H1 (cell line): Measurements from ENCODE around the gene PPM1F. TPM values are rescaled to one million over a fixed set of nuclear protein-coding genes. Genes with fewer than 3 reads are reported as not detected.

ENCODE experiments used
- CTCF ChIA-PET: fragments of 300-600 bp; sonication (Branson Sonifier 250); formaldehyde crosslinking; loops from one replicate; lab custom pipeline; 2021; ENCODE audit not compliant: partially characterized antibody; lab: Charles Lee
- POLR2A ChIA-PET: fragments of 300-600 bp; sonication (Branson Sonifier 250); formaldehyde crosslinking; loops from one replicate; lab custom pipeline; 2021; ENCODE audit warnings: inconsistent platforms; ENCODE audit not compliant: partially characterized antibody; lab: Charles Lee
- DNase-seq, 2 experiments: peaks; one replicate each; pipeline versions ENCODE4 v3.0.0 to v3.0.0-alpha.2; 2010 to 2022; ENCODE audit warnings: low spot score in 2 of 2, low read depth in 1 of 2, mixed read lengths in 1 of 2
- FAIRE-seq: peaks from 2 replicates; lab custom pipeline; 2011; peaks lifted over from hg19 to GRCh38; lab: Jason Lieb, UNC
- H2AFZ ChIP-seq: 2 replicates; pipeline ENCODE4 v1.8.1; 2012; ENCODE audit warnings: low read length, inconsistent platforms
- H2AK5ac ChIP-seq: 2 replicates; pipeline ENCODE4 v1.6.1; 2013; ENCODE audit warnings: low read depth, low read length
- H2BK120ac ChIP-seq: replicated peaks from 2 replicates; pipeline ENCODE3; 2013; ENCODE audit warnings: low read depth, low read length, inconsistent platforms
- H2BK12ac ChIP-seq: 2 replicates; pipeline ENCODE4 v1.6.1; 2013; ENCODE audit warnings: low read depth, low read length
- H2BK15ac ChIP-seq: 2 replicates; pipeline ENCODE4 v1.6.1; 2013; ENCODE audit warnings: low read length
- H2BK20ac ChIP-seq: 2 replicates; pipeline ENCODE4 v1.6.1; 2013; ENCODE audit warnings: low read length
- H2BK5ac ChIP-seq: 2 replicates; pipeline ENCODE4 v1.6.1; 2013; ENCODE audit warnings: low read depth, low read length
- H3K14ac ChIP-seq: 2 replicates; pipeline ENCODE4 v1.6.1; 2013; ENCODE audit warnings: inconsistent platforms; ENCODE audit not compliant: insufficient read length
- H3K18ac ChIP-seq: 2 replicates; pipeline ENCODE4 v1.6.1; 2013; ENCODE audit warnings: low read length; ENCODE audit errors: extremely low read depth
- H3K23ac ChIP-seq: 2 replicates; pipeline ENCODE4 v1.6.1; 2013; ENCODE audit warnings: inconsistent platforms; ENCODE audit not compliant: insufficient read length
- H3K23me2 ChIP-seq: 2 replicates; pipeline ENCODE4 v1.6.1; 2013; ENCODE audit warnings: low read depth, low read length
- H3K27ac ChIP-seq: 2 replicates; pipeline ENCODE4 v1.6.1; 2011; ENCODE audit warnings: low read depth, low read length, inconsistent platforms
- H3K27me3 ChIP-seq, 4 experiments: replicated peaks in 1 of 4; 1 replicate in 1 of 4; 2 replicates in 3 of 4; pipeline versions ENCODE4 v1.6.1 to v1.8.1; 2011 to 2013; ENCODE audit warnings: low read length in 3 of 4, mild to moderate bottlenecking in 3 of 4, inconsistent platforms in 2 of 4, mixed read lengths in 2 of 4, moderate library complexity in 1 of 4; ENCODE audit not compliant: control insufficient read depth in 3 of 4, insufficient read depth in 3 of 4; ENCODE audit errors: extremely low read depth in 1 of 4
- H3K36me3 ChIP-seq, 4 experiments: 2 replicates each; pipeline versions ENCODE4 v1.6.1 to v1.8.1; 2011 to 2013; ENCODE audit warnings: mild to moderate bottlenecking in 4 of 4, low read length in 3 of 4, moderate library complexity in 2 of 4, control low read depth in 1 of 4, inconsistent platforms in 1 of 4; ENCODE audit not compliant: insufficient read depth in 4 of 4, control insufficient read depth in 2 of 4
- H3K4ac ChIP-seq: replicated peaks from 2 replicates; pipeline ENCODE3; 2013; ENCODE audit warnings: low read length, low read depth, mixed read lengths, inconsistent platforms; ENCODE audit not compliant: insufficient read length
- H3K4me1 ChIP-seq, 4 experiments: replicated peaks in 1 of 4; 1 replicate in 1 of 4; 2 replicates in 3 of 4; pipeline versions ENCODE4 v1.6.1 to v1.8.1; 2011 to 2013; ENCODE audit warnings: low read length in 3 of 4, inconsistent platforms in 2 of 4, mixed read lengths in 1 of 4; ENCODE audit not compliant: insufficient read depth in 4 of 4, control insufficient read depth in 3 of 4
- H3K4me2 ChIP-seq, 2 experiments: 2 replicates each; pipeline versions ENCODE4 v1.6.1 to v1.8.1; 2011 to 2013; ENCODE audit warnings: low read depth in 2 of 2, low read length in 2 of 2, control low read depth in 1 of 2, inconsistent platforms in 1 of 2, mild to moderate bottlenecking in 1 of 2; ENCODE audit not compliant: insufficient read depth in 1 of 2
- H3K4me3 ChIP-seq, 4 experiments: fragments of 200-600, 300-600 bp in 1 of 4; sonication (generic), shearing (Covaris generic), sonication (Bioruptor Twin) in 1 of 4; 2 replicates each; pipeline versions ENCODE4 v1.5.1 to v1.8.1; 2011 to 2016; ENCODE audit warnings: low read length in 4 of 4, low read depth in 3 of 4, control low read depth in 2 of 4, inconsistent platforms in 2 of 4, mild to moderate bottlenecking in 2 of 4, mixed read lengths in 1 of 4, moderate library complexity in 1 of 4; ENCODE audit not compliant: insufficient read depth in 2 of 4; ENCODE audit errors: extremely low read depth in 1 of 4
- H3K56ac ChIP-seq: replicated peaks from 2 replicates; pipeline ENCODE3; 2013; ENCODE audit warnings: low read depth, mild to moderate bottlenecking, mixed read lengths, low read length, inconsistent platforms; ENCODE audit not compliant: insufficient read length
- H3K79me1 ChIP-seq: 2 replicates; pipeline ENCODE4 v1.6.1; 2013; ENCODE audit warnings: low read depth, low read length, control low read depth
- H3K79me2 ChIP-seq, 2 experiments: 2 replicates each; pipeline versions ENCODE4 v1.6.1 to v1.8.1; 2012 to 2013; ENCODE audit warnings: low read length in 2 of 2, mild to moderate bottlenecking in 2 of 2, inconsistent platforms in 1 of 2; ENCODE audit not compliant: insufficient read depth in 2 of 2, control insufficient read depth in 1 of 2
- H3K9ac ChIP-seq, 4 experiments: replicated peaks in 1 of 4; 1 replicate in 1 of 4; 2 replicates in 3 of 4; pipeline versions ENCODE4 v1.6.1 to v1.8.1; 2011 to 2013; ENCODE audit warnings: low read depth in 3 of 4, low read length in 3 of 4, control low read depth in 2 of 4, mild to moderate bottlenecking in 2 of 4, moderate library complexity in 2 of 4, inconsistent platforms in 1 of 4; ENCODE audit errors: extremely low read depth in 1 of 4
- H3K9me3 ChIP-seq, 2 experiments: 2 replicates each; pipeline versions ENCODE4 v1.6.1 to v1.8.1; 2012 to 2013; ENCODE audit warnings: mild to moderate bottlenecking in 2 of 2, moderate library complexity in 2 of 2, control low read depth in 1 of 2, inconsistent platforms in 1 of 2, low read depth in 1 of 2, low read length in 1 of 2, mixed read lengths in 1 of 2; ENCODE audit not compliant: insufficient read depth in 2 of 2
- H4K20me1 ChIP-seq, 2 experiments: replicated peaks in 1 of 2; 2 replicates each; pipeline versions ENCODE3 to v1.8.1; 2011 to 2013; ENCODE audit warnings: inconsistent platforms in 2 of 2, low read length in 2 of 2, mild to moderate bottlenecking in 1 of 2; ENCODE audit not compliant: insufficient read depth in 2 of 2, control insufficient read depth in 1 of 2
- H4K5ac ChIP-seq: 2 replicates; pipeline ENCODE4 v1.6.1; 2013; ENCODE audit warnings: low read length, low read depth, mixed read lengths, inconsistent platforms; ENCODE audit not compliant: insufficient read length
- H4K8ac ChIP-seq: 2 replicates; pipeline ENCODE4 v1.8.0; 2013; ENCODE audit warnings: mild to moderate bottlenecking, moderate library complexity, low read length, inconsistent platforms; ENCODE audit not compliant: insufficient read depth; ENCODE audit errors: extremely low read depth
- H4K91ac ChIP-seq: replicated peaks from 2 replicates; pipeline ENCODE3; 2013; ENCODE audit warnings: low read length, mixed read lengths, inconsistent platforms; ENCODE audit not compliant: insufficient read length
- SIN3A ChIP-seq, 2 experiments: IDR thresholded peaks in 1 of 2; conservative IDR thresholded peaks in 1 of 2; 2 replicates each; pipeline ENCODE4 v1.6.1; 2011 to 2012; ENCODE audit warnings: low read length in 2 of 2, improper control_type of control experiment in 1 of 2, low read depth in 1 of 2, mild to moderate bottlenecking in 1 of 2
- SUZ12 ChIP-seq: fragments of 200-600 bp; sonication (generic); IDR thresholded peaks from 2 replicates; pipeline ENCODE4 v1.6.1; 2012; ENCODE audit warnings: mild to moderate bottlenecking, inconsistent platforms, low read length, moderate library complexity, mixed read lengths
- USF2 ChIP-seq: IDR thresholded peaks from 2 replicates; pipeline ENCODE4 v1.6.1; 2011; ENCODE audit warnings: low read length, improper control_type of control experiment
- WGBS, 2 experiments: shearing (Covaris generic) in 1 of 2; methylation state at CpG; one replicate each; pipeline versions ENCODE4 v1.1.6 to v1.1.7; 2013 to 2015; ENCODE audit warnings: low lambda C conversion rate in 2 of 2, mixed read lengths in 2 of 2, inconsistent platforms in 1 of 2, low coverage in 1 of 2, missing lambda C conversion rate in 1 of 2; ENCODE audit not compliant: insufficient replicate concordance in 2 of 2, insufficient coverage in 1 of 2, insufficient read length in 1 of 2; ENCODE audit errors: extremely low coverage in 1 of 2, missing lambda C conversion rate in 1 of 2; 5-methylcytosine and 5-hydroxymethylcytosine counted together
- polyA plus RNA-seq, 7 experiments: library from polyadenylated mRNA; depleted of rRNA in 3 of 7; stranded (reverse) in 5 of 7; unstranded in 2 of 7; fragments of >200 nt in 5 of 7; fragments of 200-250 nt in 2 of 7; gene quantifications; 1 replicate in 5 of 7; 2 replicates in 1 of 7; 4 replicates in 1 of 7; pipeline versions ENCODE4 v1.2.1 to v1.2.3, GENCODE V29; 2011 to 2013; ENCODE audit warnings: missing spikeins in 2 of 7, mixed read lengths in 2 of 7
- total RNA-seq: library from RNA; stranded (reverse); fragmentation: NEBNext Ultra II Directional; extraction: Animal tissue kit (Norgen Biotek cat#: 25700); gene quantifications from 2 replicates; pipeline ENCODE4 v1.2.1, GENCODE V29; 2021

The PPM1F gene
- total and polyA plus RNA-seq, 2 of the 8 experiments (the other 6 are each of a cell fraction or from before 2014, with no cell fraction given) = 12.4 to 22.8 TPM

- H3K79me1 ChIP-seq = no peaks in the 10 kb centered on the region
- TF ChIP-seq USF2 (no peak), SUZ12 (0 out of 2 replicates have a peak, but pooled peaks have one; percentile 3), SIN3A (conservative IDR thresholded peaks at IDR 0.05 in 1 of 2, IDR thresholded peaks at IDR 0.05 in 1 of 2; ENCODE audit: low read depth in 1 of 2, low read length in 2 of 2) (no peak)
- H2AFZ ChIP-seq = no peak overlapping the region
- H4K5ac ChIP-seq = no peak overlapping the region
- H3K4ac ChIP-seq = no peak overlapping the region
- H2BK12ac ChIP-seq = no peak overlapping the region
- FAIRE-seq = no peak
- peaks cover 0 to 2% of the 10 kb centered on the region in 2 experiments for H4K20me1 ChIP-seq
- no peak overlapping the region for H3K27ac ChIP-seq
- no peak for DNase-seq
- no peaks in the 10 kb centered on the region for H3K23me2 ChIP-seq
- no peak overlapping the region for H2BK20ac ChIP-seq
- 0 out of 8 replicates have a peak, but pooled peaks cover 0 to 2% (median 0%) of the 10 kb centered on the region in 4 experiments for H3K36me3 ChIP-seq
- H3K56ac ChIP-seq = no peak overlapping the region
- no peak overlapping the region for H2BK5ac ChIP-seq
- WGBS, 2 experiments = 89% methylated on average over 16 of the region's 20 CpGs; no CpG with 5 or more reads in 1 of the 2 experiments
- H2AK5ac ChIP-seq = no peak overlapping the region
- no peak overlapping the region for H4K91ac ChIP-seq
- ChIA-PET POLR2A (interaction anchor here (1.1 to 2.3 kb wide), 7 partner anchors 10 to 272 kb away, joined by 3 to 8 read pairs (median 6); partner anchors contain the start of genes PPIL2, PPM1F and YPEL1), CTCF (interaction anchor here (0.6 to 7.4 kb wide), 21 partner anchors 9 to 1400 kb away, joined by 3 to 60 read pairs (median 5); partner anchors contain the start of gene PPM1F)
- H2BK15ac ChIP-seq = no peak overlapping the region
- no peaks in the 10 kb centered on the region for H3K27me3 ChIP-seq
- no peak overlapping the region for H3K14ac ChIP-seq
- H3K9me3 ChIP-seq = no peaks in the 10 kb centered on the region
- no peaks in the 10 kb centered on the region for H3K79me2 ChIP-seq
- peaks cover 1 to 9% (median 3%) of the 10 kb centered on the region in 4 experiments; a peak in 5 of 7 replicates for H3K4me1 ChIP-seq
- H3K4me3 ChIP-seq = peak overlapping the region in 1 of 4 experiments; percentile 77; a peak in 1 of 8 replicates
- H2BK120ac ChIP-seq = no peak overlapping the region
- H3K18ac ChIP-seq = no peak overlapping the region
- H4K8ac ChIP-seq = no peak overlapping the region; the same call in 1 of the 2 replicates
- H3K4me2 ChIP-seq = no peak overlapping the region
- H3K23ac ChIP-seq = no peak overlapping the region
- H3K9ac ChIP-seq = no peak overlapping the region
Measured at GRCh38 chr22:21937041-21937820, 15.4 kb downstream of the PPM1F start.
